ENCODE measurements around the gene CFC1.
"Not testable (repeated sequence)": the region's sequence is repeated elsewhere in the genome, so short reads cannot be mapped to it uniquely, and the experiment has no call there.

DNA sequence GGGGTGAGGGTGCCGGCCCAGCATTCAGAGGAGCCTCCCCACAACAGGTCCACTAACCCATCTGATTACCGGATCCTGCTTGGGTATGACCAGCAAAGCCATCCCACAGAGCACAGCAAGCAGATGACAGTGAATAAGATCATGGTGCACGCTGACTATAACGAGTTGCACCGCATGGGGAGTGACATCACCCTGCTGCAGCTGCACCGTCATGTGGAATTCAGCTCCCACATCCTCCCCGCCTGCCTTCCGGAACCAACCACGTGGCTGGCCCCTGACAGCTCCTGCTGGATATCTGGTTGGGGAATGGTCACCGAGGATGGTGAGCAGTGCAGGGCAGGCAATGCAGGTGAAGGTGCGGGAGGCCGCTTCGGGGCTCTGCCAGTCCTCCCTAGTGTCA lies 25.1 kb downstream of the CFC1 start:
- TF ChIP-seq, protein P1, sequence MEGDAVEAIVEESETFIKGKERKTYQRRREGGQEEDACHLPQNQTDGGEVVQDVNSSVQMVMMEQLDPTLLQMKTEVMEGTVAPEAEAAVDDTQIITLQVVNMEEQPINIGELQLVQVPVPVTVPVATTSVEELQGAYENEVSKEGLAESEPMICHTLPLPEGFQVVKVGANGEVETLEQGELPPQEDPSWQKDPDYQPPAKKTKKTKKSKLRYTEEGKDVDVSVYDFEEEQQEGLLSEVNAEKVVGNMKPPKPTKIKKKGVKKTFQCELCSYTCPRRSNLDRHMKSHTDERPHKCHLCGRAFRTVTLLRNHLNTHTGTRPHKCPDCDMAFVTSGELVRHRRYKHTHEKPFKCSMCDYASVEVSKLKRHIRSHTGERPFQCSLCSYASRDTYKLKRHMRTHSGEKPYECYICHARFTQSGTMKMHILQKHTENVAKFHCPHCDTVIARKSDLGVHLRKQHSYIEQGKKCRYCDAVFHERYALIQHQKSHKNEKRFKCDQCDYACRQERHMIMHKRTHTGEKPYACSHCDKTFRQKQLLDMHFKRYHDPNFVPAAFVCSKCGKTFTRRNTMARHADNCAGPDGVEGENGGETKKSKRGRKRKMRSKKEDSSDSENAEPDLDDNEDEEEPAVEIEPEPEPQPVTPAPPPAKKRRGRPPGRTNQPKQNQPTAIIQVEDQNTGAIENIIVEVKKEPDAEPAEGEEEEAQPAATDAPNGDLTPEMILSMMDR (conservative IDR thresholded peaks at IDR 0.05; ENCODE audit: low read depth in 2 of 2) = not testable (repeated sequence)
- not testable (repeated sequence) for TF ChIP-seq EZH2 (IDR thresholded peaks at IDR 0.05; ENCODE audit: low read depth, unreplicated experiment); EZH2phosphoT487 (IDR thresholded peaks at IDR 0.05; ENCODE audit: unreplicated experiment); JUNB (IDR thresholded peaks at IDR 0.05; ENCODE audit: unreplicated experiment)

All from GM23338 (cell line).